RWPE2 (cell line): ENCODE data around the gene MYCBPAP.
"Not testable (repeated sequence)": the region's sequence is repeated elsewhere in the genome, so short reads cannot be mapped to it uniquely, and the experiment has no call there.

Source experiments
- ATAC-seq: fragments of 200-7000 bp; cut with Tn5 transposase; 3 replicates; pipeline ENCODE4 v1.9.1; 2021; ENCODE audit warnings: low read depth
- DNase-seq: peaks from one replicate; pipeline ENCODE4 v3.0.0-alpha.2; 2020; ENCODE audit warnings: low spot score
- H3K27ac ChIP-seq: fragments of 450-650 bp; 2 replicates; pipeline ENCODE4 v1.5.1; 2017; ENCODE audit warnings: mild to moderate bottlenecking; ENCODE audit not compliant: poor library complexity, severe bottlenecking
- H3K27me3 ChIP-seq: fragments of 250-450 bp; sonication (Bioruptor Pico); 2 replicates; pipeline ENCODE4 v1.5.1; 2021; ENCODE audit warnings: mild to moderate bottlenecking, moderate library complexity; ENCODE audit not compliant: insufficient read depth, poor library complexity, severe bottlenecking
- H3K36me3 ChIP-seq: fragments of 250-450 bp; sonication (Bioruptor Pico); 2 replicates; pipeline ENCODE4 v1.5.1; 2020; ENCODE audit warnings: low read depth, mild to moderate bottlenecking, moderate library complexity
- H3K4me1 ChIP-seq: fragments of 250-450 bp; sonication (Bioruptor Pico); 2 replicates; pipeline ENCODE4 v1.5.1; 2021; ENCODE audit warnings: mild to moderate bottlenecking, moderate library complexity; ENCODE audit not compliant: insufficient read depth, poor library complexity, severe bottlenecking
- H3K4me3 ChIP-seq: fragments of 250-450 bp; sonication (Bioruptor Pico); 2 replicates; pipeline ENCODE4 v1.5.1; 2021; ENCODE audit warnings: mild to moderate bottlenecking, moderate library complexity; ENCODE audit not compliant: severe bottlenecking
- H3K9me3 ChIP-seq: fragments of 250-450 bp; sonication (Bioruptor Pico); 2 replicates; pipeline ENCODE4 v1.5.1; 2021; ENCODE audit warnings: mild to moderate bottlenecking, moderate library complexity; ENCODE audit not compliant: severe bottlenecking
- CTCF ChIP-seq: fragments of 450-650 bp; IDR thresholded peaks from one replicate; pipeline ENCODE4 v1.5.1; 2017; ENCODE audit warnings: mild to moderate bottlenecking, moderate library complexity; ENCODE audit not compliant: poor library complexity, severe bottlenecking

MYCBPAP gene

DNA sequence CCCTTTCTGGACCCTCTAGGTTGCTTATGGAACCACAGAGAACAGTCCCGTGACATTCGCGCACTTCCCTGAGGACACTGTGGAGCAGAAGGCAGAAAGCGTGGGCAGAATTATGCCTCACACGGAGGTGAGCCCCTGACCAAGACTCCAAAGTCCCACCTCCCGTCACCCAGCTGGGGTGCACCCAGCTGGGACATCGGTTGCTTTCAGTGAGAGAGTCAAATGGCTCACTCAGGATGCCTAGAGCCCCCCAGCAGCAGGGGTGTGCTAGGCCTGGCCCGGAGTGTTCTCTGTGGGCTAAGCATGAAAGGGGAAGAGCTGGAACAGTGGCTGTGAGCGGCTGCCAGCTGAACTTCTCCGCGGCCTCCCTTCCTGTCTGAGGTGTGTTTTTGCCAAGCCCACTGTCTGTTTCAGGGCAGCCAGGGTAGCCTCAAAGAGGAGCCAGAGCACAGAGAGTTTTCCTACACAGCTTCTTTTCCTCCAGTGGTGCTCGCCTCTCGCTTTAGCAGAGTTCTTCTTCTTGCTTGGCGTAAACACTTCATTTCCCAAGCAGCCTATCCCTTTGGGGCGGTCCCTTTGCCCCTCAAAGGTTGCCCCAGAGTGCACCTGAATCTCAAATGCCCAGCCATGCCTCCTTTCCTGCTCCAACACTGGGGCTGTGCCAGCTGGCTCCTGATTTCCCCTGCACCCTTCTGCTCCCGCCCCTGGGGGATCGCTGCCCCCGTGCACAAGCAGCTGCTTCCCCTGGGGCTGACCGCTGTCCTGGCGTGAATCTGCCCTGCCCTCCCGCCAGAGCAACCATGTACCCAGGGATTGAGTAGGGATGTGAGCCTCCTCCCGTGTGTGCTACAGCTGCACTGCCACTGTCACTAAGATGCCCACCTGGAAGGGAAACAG is 37.0 kb upstream of the MYCBPAP start:
- H3K27ac ChIP-seq, result no peak overlapping the region
- DNase-seq (no peak), ATAC-seq (no peak)
- H3K27me3 ChIP-seq, result no peaks in the 10 kb centered on the region
- no peaks in the 10 kb centered on the region for H3K9me3 ChIP-seq
- TF ChIP-seq CTCF, result no peak
- peaks cover 22% of the 10 kb centered on the region for H3K36me3 ChIP-seq
- no peak overlapping the region for H3K4me3 ChIP-seq
- H3K4me1 ChIP-seq, result no peaks in the 10 kb centered on the region

GRCh38 chr17:50472286-50472685 is 36.0 kb upstream of the MYCBPAP start:
- no peaks in the 10 kb centered on the region for H3K4me1 ChIP-seq
- H3K27ac ChIP-seq, result no peak overlapping the region
- DNase-seq, result no peak
- H3K9me3 ChIP-seq, result no peaks in the 10 kb centered on the region
- H3K27me3 ChIP-seq, result no peaks in the 10 kb centered on the region
- peaks cover 22% of the 10 kb centered on the region for H3K36me3 ChIP-seq
- no peak for TF ChIP-seq CTCF
- H3K4me3 ChIP-seq, result no peak overlapping the region
- ATAC-seq, result no peak

- not testable (repeated sequence) for H3K9me3 ChIP-seq, H3K27ac ChIP-seq, H3K4me1 ChIP-seq, ATAC-seq, H3K4me3 ChIP-seq, DNase-seq, H3K27me3 ChIP-seq
- H3K36me3 ChIP-seq, result peaks cover 22% of the 10 kb centered on the region
Measured at GRCh38 chr17:50472761-50473161, 35.5 kb upstream of the MYCBPAP start.

- ATAC-seq, result no peak
- no peak for DNase-seq
- H3K4me3 ChIP-seq, result no peak overlapping the region
- no peaks in the 10 kb centered on the region for H3K27me3 ChIP-seq
- TF ChIP-seq CTCF, result no peak
- no peaks in the 10 kb centered on the region for H3K4me1 ChIP-seq
- peaks cover 22% of the 10 kb centered on the region for H3K36me3 ChIP-seq
- no peak overlapping the region for H3K27ac ChIP-seq
- H3K9me3 ChIP-seq, result no peaks in the 10 kb centered on the region
Measured at GRCh38 chr17:50473901-50474300, 34.3 kb upstream of the MYCBPAP start.

- Histone ChIP-seq H3K4me1 (no peaks in the 10 kb centered on the region), H3K9me3 (no peaks in the 10 kb centered on the region), H3K27me3 (no peaks in the 10 kb centered on the region), H3K27ac (no peak overlapping the region), H3K36me3 (peaks cover 22% of the 10 kb centered on the region), H3K4me3 (no peak overlapping the region)
- no peak for DNase-seq
- no peak for ATAC-seq
- TF ChIP-seq CTCF, result no peak
Measured at GRCh38 chr17:50474523-50474922, 33.7 kb upstream of the MYCBPAP start.
